NT2/D1 (cell line): Measurements from ENCODE around the gene CYGB.

Experiments used
- SUZ12 ChIP-seq: IDR thresholded peaks from 2 replicates; pipeline ENCODE4 v1.6.1; 2011; ENCODE audit not compliant: insufficient read length, insufficient read depth; ENCODE audit errors: extremely low read depth
- YY1 ChIP-seq: IDR thresholded peaks from 2 replicates; pipeline ENCODE4 v1.6.1; 2011; ENCODE audit not compliant: insufficient read length, insufficient read depth
- ZNF274 ChIP-seq: IDR thresholded peaks from 2 replicates; pipeline ENCODE4 v1.6.1; 2011; ENCODE audit warnings: mild to moderate bottlenecking, low read depth, low read length

DNA sequence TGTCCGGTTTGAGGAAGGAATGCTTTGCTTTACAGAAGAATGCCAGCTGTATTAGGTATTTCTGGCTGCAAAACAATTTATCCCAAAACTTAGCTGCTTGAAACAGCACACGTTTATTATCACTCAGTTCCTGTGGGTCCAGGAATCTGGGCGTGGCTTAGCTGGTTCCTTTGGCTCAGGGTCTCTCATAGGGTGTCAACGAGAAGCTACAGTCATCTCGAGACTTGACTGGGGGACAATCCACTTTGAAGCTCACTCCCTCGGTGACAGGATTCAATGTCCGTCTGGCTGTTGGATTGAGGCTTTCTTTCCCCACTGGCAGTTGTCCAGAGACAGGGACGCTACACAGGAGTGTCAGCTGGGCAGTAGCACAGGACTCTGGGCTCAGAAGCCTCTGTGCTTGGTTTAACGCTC is 26.7 kb downstream of the CYGB start:
- TF ChIP-seq SUZ12 = no peak
- no peak for TF ChIP-seq ZNF274
- TF ChIP-seq YY1 = no peak
